H1 (cell line): ENCODE measurements around the gene MRPS27. TPM values are rescaled to one million over a fixed set of nuclear protein-coding genes. Genes with fewer than 3 reads are reported as not detected.
A peak's percentile ranks its signal among the peaks of the same experiment; 100 is the strongest.

Experiments
- CTCF ChIA-PET: fragments of 300-600 bp; sonication (Branson Sonifier 250); formaldehyde crosslinking; loops from one replicate; lab custom pipeline; 2021; ENCODE audit not compliant: partially characterized antibody; lab: Charles Lee
- POLR2A ChIA-PET: fragments of 300-600 bp; sonication (Branson Sonifier 250); formaldehyde crosslinking; loops from one replicate; lab custom pipeline; 2021; ENCODE audit warnings: inconsistent platforms; ENCODE audit not compliant: partially characterized antibody; lab: Charles Lee
- DNase-seq, 2 experiments: peaks; one replicate each; pipeline versions ENCODE4 v3.0.0 to v3.0.0-alpha.2; 2010 to 2022; ENCODE audit warnings: low spot score in 2 of 2, low read depth in 1 of 2, mixed read lengths in 1 of 2
- FAIRE-seq: peaks from 2 replicates; lab custom pipeline; 2011; peaks lifted over from hg19 to GRCh38; lab: Jason Lieb, UNC
- H2AFZ ChIP-seq: 2 replicates; pipeline ENCODE4 v1.8.1; 2012; ENCODE audit warnings: low read length, inconsistent platforms
- H2AK5ac ChIP-seq: 2 replicates; pipeline ENCODE4 v1.6.1; 2013; ENCODE audit warnings: low read depth, low read length
- H2BK120ac ChIP-seq: replicated peaks from 2 replicates; pipeline ENCODE3; 2013; ENCODE audit warnings: low read depth, low read length, inconsistent platforms
- H2BK12ac ChIP-seq: 2 replicates; pipeline ENCODE4 v1.6.1; 2013; ENCODE audit warnings: low read depth, low read length
- H2BK15ac ChIP-seq: 2 replicates; pipeline ENCODE4 v1.6.1; 2013; ENCODE audit warnings: low read length
- H2BK20ac ChIP-seq: 2 replicates; pipeline ENCODE4 v1.6.1; 2013; ENCODE audit warnings: low read length
- H2BK5ac ChIP-seq: 2 replicates; pipeline ENCODE4 v1.6.1; 2013; ENCODE audit warnings: low read depth, low read length
- H3K14ac ChIP-seq: 2 replicates; pipeline ENCODE4 v1.6.1; 2013; ENCODE audit warnings: inconsistent platforms; ENCODE audit not compliant: insufficient read length
- H3K18ac ChIP-seq: 2 replicates; pipeline ENCODE4 v1.6.1; 2013; ENCODE audit warnings: low read length; ENCODE audit errors: extremely low read depth
- H3K23ac ChIP-seq: 2 replicates; pipeline ENCODE4 v1.6.1; 2013; ENCODE audit warnings: inconsistent platforms; ENCODE audit not compliant: insufficient read length
- H3K23me2 ChIP-seq: 2 replicates; pipeline ENCODE4 v1.6.1; 2013; ENCODE audit warnings: low read depth, low read length
- H3K27ac ChIP-seq: 2 replicates; pipeline ENCODE4 v1.6.1; 2011; ENCODE audit warnings: low read depth, low read length, inconsistent platforms
- H3K27me3 ChIP-seq, 4 experiments: replicated peaks in 1 of 4; 1 replicate in 1 of 4; 2 replicates in 3 of 4; pipeline versions ENCODE4 v1.6.1 to v1.8.1; 2011 to 2013; ENCODE audit warnings: low read length in 3 of 4, mild to moderate bottlenecking in 3 of 4, inconsistent platforms in 2 of 4, mixed read lengths in 2 of 4, moderate library complexity in 1 of 4; ENCODE audit not compliant: control insufficient read depth in 3 of 4, insufficient read depth in 3 of 4; ENCODE audit errors: extremely low read depth in 1 of 4
- H3K36me3 ChIP-seq, 4 experiments: 2 replicates each; pipeline versions ENCODE4 v1.6.1 to v1.8.1; 2011 to 2013; ENCODE audit warnings: mild to moderate bottlenecking in 4 of 4, low read length in 3 of 4, moderate library complexity in 2 of 4, control low read depth in 1 of 4, inconsistent platforms in 1 of 4; ENCODE audit not compliant: insufficient read depth in 4 of 4, control insufficient read depth in 2 of 4
- H3K4ac ChIP-seq: replicated peaks from 2 replicates; pipeline ENCODE3; 2013; ENCODE audit warnings: low read length, low read depth, mixed read lengths, inconsistent platforms; ENCODE audit not compliant: insufficient read length
- H3K4me1 ChIP-seq, 4 experiments: replicated peaks in 1 of 4; 1 replicate in 1 of 4; 2 replicates in 3 of 4; pipeline versions ENCODE4 v1.6.1 to v1.8.1; 2011 to 2013; ENCODE audit warnings: low read length in 3 of 4, inconsistent platforms in 2 of 4, mixed read lengths in 1 of 4; ENCODE audit not compliant: insufficient read depth in 4 of 4, control insufficient read depth in 3 of 4
- H3K4me2 ChIP-seq, 2 experiments: 2 replicates each; pipeline versions ENCODE4 v1.6.1 to v1.8.1; 2011 to 2013; ENCODE audit warnings: low read depth in 2 of 2, low read length in 2 of 2, control low read depth in 1 of 2, inconsistent platforms in 1 of 2, mild to moderate bottlenecking in 1 of 2; ENCODE audit not compliant: insufficient read depth in 1 of 2
- H3K4me3 ChIP-seq, 4 experiments: fragments of 200-600, 300-600 bp in 1 of 4; sonication (generic), shearing (Covaris generic), sonication (Bioruptor Twin) in 1 of 4; 2 replicates each; pipeline versions ENCODE4 v1.5.1 to v1.8.1; 2011 to 2016; ENCODE audit warnings: low read length in 4 of 4, low read depth in 3 of 4, control low read depth in 2 of 4, inconsistent platforms in 2 of 4, mild to moderate bottlenecking in 2 of 4, mixed read lengths in 1 of 4, moderate library complexity in 1 of 4; ENCODE audit not compliant: insufficient read depth in 2 of 4; ENCODE audit errors: extremely low read depth in 1 of 4
- H3K56ac ChIP-seq: replicated peaks from 2 replicates; pipeline ENCODE3; 2013; ENCODE audit warnings: low read depth, mild to moderate bottlenecking, mixed read lengths, low read length, inconsistent platforms; ENCODE audit not compliant: insufficient read length
- H3K79me1 ChIP-seq: 2 replicates; pipeline ENCODE4 v1.6.1; 2013; ENCODE audit warnings: low read depth, low read length, control low read depth
- H3K79me2 ChIP-seq, 2 experiments: 2 replicates each; pipeline versions ENCODE4 v1.6.1 to v1.8.1; 2012 to 2013; ENCODE audit warnings: low read length in 2 of 2, mild to moderate bottlenecking in 2 of 2, inconsistent platforms in 1 of 2; ENCODE audit not compliant: insufficient read depth in 2 of 2, control insufficient read depth in 1 of 2
- H3K9ac ChIP-seq, 4 experiments: replicated peaks in 1 of 4; 1 replicate in 1 of 4; 2 replicates in 3 of 4; pipeline versions ENCODE4 v1.6.1 to v1.8.1; 2011 to 2013; ENCODE audit warnings: low read depth in 3 of 4, low read length in 3 of 4, control low read depth in 2 of 4, mild to moderate bottlenecking in 2 of 4, moderate library complexity in 2 of 4, inconsistent platforms in 1 of 4; ENCODE audit errors: extremely low read depth in 1 of 4
- H3K9me3 ChIP-seq, 2 experiments: 2 replicates each; pipeline versions ENCODE4 v1.6.1 to v1.8.1; 2012 to 2013; ENCODE audit warnings: mild to moderate bottlenecking in 2 of 2, moderate library complexity in 2 of 2, control low read depth in 1 of 2, inconsistent platforms in 1 of 2, low read depth in 1 of 2, low read length in 1 of 2, mixed read lengths in 1 of 2; ENCODE audit not compliant: insufficient read depth in 2 of 2
- H4K20me1 ChIP-seq, 2 experiments: replicated peaks in 1 of 2; 2 replicates each; pipeline versions ENCODE3 to v1.8.1; 2011 to 2013; ENCODE audit warnings: inconsistent platforms in 2 of 2, low read length in 2 of 2, mild to moderate bottlenecking in 1 of 2; ENCODE audit not compliant: insufficient read depth in 2 of 2, control insufficient read depth in 1 of 2
- H4K5ac ChIP-seq: 2 replicates; pipeline ENCODE4 v1.6.1; 2013; ENCODE audit warnings: low read length, low read depth, mixed read lengths, inconsistent platforms; ENCODE audit not compliant: insufficient read length
- H4K8ac ChIP-seq: 2 replicates; pipeline ENCODE4 v1.8.0; 2013; ENCODE audit warnings: mild to moderate bottlenecking, moderate library complexity, low read length, inconsistent platforms; ENCODE audit not compliant: insufficient read depth; ENCODE audit errors: extremely low read depth
- H4K91ac ChIP-seq: replicated peaks from 2 replicates; pipeline ENCODE3; 2013; ENCODE audit warnings: low read length, mixed read lengths, inconsistent platforms; ENCODE audit not compliant: insufficient read length
- CHD1 ChIP-seq: IDR thresholded peaks from 2 replicates; pipeline ENCODE4 v1.6.1; 2012; ENCODE audit warnings: low read depth, low read length, improper control_type of control experiment
- CREB1 ChIP-seq: IDR thresholded peaks from 2 replicates; pipeline ENCODE4 v1.6.1; 2012; ENCODE audit warnings: inconsistent platforms
- GTF2F1 ChIP-seq: IDR thresholded peaks from 2 replicates; pipeline ENCODE4 v1.6.1; 2012; ENCODE audit warnings: low read depth, low read length, improper control_type of control experiment, borderline replicate concordance
- KDM1A ChIP-seq: fragments of 200-600, 300-600 bp; sonication (generic); IDR thresholded peaks from 2 replicates; pipeline ENCODE4 v1.7.1; 2016; ENCODE audit warnings: mild to moderate bottlenecking, low read length, borderline replicate concordance
- POLR2A ChIP-seq, 2 experiments: IDR thresholded peaks; 1 replicate in 1 of 2; 2 replicates in 1 of 2; pipeline ENCODE4 v1.6.1; 2011; ENCODE audit warnings: low read depth in 2 of 2, low read length in 2 of 2, mild to moderate bottlenecking in 2 of 2; ENCODE audit errors: control extremely low read depth in 1 of 2
- YY1 ChIP-seq: IDR thresholded peaks from 2 replicates; pipeline ENCODE4 v1.6.1; 2011; ENCODE audit warnings: low read depth, mild to moderate bottlenecking, low read length
- WGBS, 2 experiments: shearing (Covaris generic) in 1 of 2; methylation state at CpG; one replicate each; pipeline versions ENCODE4 v1.1.6 to v1.1.7; 2013 to 2015; ENCODE audit warnings: low lambda C conversion rate in 2 of 2, mixed read lengths in 2 of 2, inconsistent platforms in 1 of 2, low coverage in 1 of 2, missing lambda C conversion rate in 1 of 2; ENCODE audit not compliant: insufficient replicate concordance in 2 of 2, insufficient coverage in 1 of 2, insufficient read length in 1 of 2; ENCODE audit errors: extremely low coverage in 1 of 2, missing lambda C conversion rate in 1 of 2; 5-methylcytosine and 5-hydroxymethylcytosine counted together
- polyA plus RNA-seq, 7 experiments: library from polyadenylated mRNA; depleted of rRNA in 3 of 7; stranded (reverse) in 5 of 7; unstranded in 2 of 7; fragments of >200 nt in 5 of 7; fragments of 200-250 nt in 2 of 7; gene quantifications; 1 replicate in 5 of 7; 2 replicates in 1 of 7; 4 replicates in 1 of 7; pipeline versions ENCODE4 v1.2.1 to v1.2.3, GENCODE V29; 2011 to 2013; ENCODE audit warnings: missing spikeins in 2 of 7, mixed read lengths in 2 of 7
- total RNA-seq: library from RNA; stranded (reverse); fragmentation: NEBNext Ultra II Directional; extraction: Animal tissue kit (Norgen Biotek cat#: 25700); gene quantifications from 2 replicates; pipeline ENCODE4 v1.2.1, GENCODE V29; 2021

The MRPS27 gene
- total and polyA plus RNA-seq, 2 of the 8 experiments (the other 6 are each of a cell fraction or from before 2014, with no cell fraction given): 93.2 to 102 TPM

- WGBS, 2 experiments: 72% methylated on average over 4 of the region's 4 CpGs; no CpG with 5 or more reads in 1 of the 2 experiments
- no peak for TF ChIP-seq YY1
- TF ChIP-seq CREB1: no peak
- no peak for TF ChIP-seq CHD1
- TF ChIP-seq KDM1A: no peak
- TF ChIP-seq POLR2A (IDR thresholded peaks at IDR 0.05; ENCODE audit: control extremely low read depth in 1 of 2, low read depth in 2 of 2, low read length in 2 of 2): no peak
- no peak for TF ChIP-seq GTF2F1
- H3K9me3 ChIP-seq: no peaks in the 10 kb centered on the region
- H3K79me1 ChIP-seq: no peaks in the 10 kb centered on the region; the same call in 1 of the 2 replicates
- H2BK20ac ChIP-seq: no peak overlapping the region
- H4K8ac ChIP-seq: no peak overlapping the region
- FAIRE-seq: peak; percentile 50
- no peak overlapping the region for H2BK120ac ChIP-seq
- H4K91ac ChIP-seq: no peak overlapping the region
- no peak overlapping the region for H3K9ac ChIP-seq
- no peaks in the 10 kb centered on the region for H3K23me2 ChIP-seq
- H3K14ac ChIP-seq: no peak overlapping the region
- no peaks in the 10 kb centered on the region for H3K27me3 ChIP-seq
- H3K27ac ChIP-seq: no peak overlapping the region
- H3K56ac ChIP-seq: no peak overlapping the region
- H2AK5ac ChIP-seq: no peak overlapping the region
- CTCF ChIA-PET: interaction anchor here (1.0 kb wide), 1 partner anchor 11 kb away, joined by 3 read pairs; no protein-coding TSS in a partner anchor
- no peak overlapping the region for H2BK15ac ChIP-seq
- no peak for DNase-seq
- peaks cover 4 to 19% (median 13%) of the 10 kb centered on the region in 4 experiments for H3K36me3 ChIP-seq
- H3K4me1 ChIP-seq: peaks cover 2 to 16% (median 8%) of the 10 kb centered on the region in 4 experiments
- H3K4me3 ChIP-seq: no peak overlapping the region
- H2BK12ac ChIP-seq: no peak overlapping the region
- H3K23ac ChIP-seq: no peak overlapping the region
- H3K18ac ChIP-seq: no peak overlapping the region
- POLR2A ChIA-PET: no interaction called here
- no peak overlapping the region for H3K4me2 ChIP-seq
- H3K79me2 ChIP-seq: peaks cover 0 to 8% of the 10 kb centered on the region in 2 experiments; a peak in 1 of 4 replicates
- no peak overlapping the region for H3K4ac ChIP-seq
- H4K5ac ChIP-seq: no peak overlapping the region
- no peak overlapping the region for H2BK5ac ChIP-seq
- H2AFZ ChIP-seq: no peak overlapping the region
- H4K20me1 ChIP-seq: peaks cover 1 to 3% of the 10 kb centered on the region in 2 experiments
Measured at GRCh38 chr5:72180925-72181324, 139.1 kb downstream of the MRPS27 start.
